ENCODE data around the gene DBNDD1. TPM values are rescaled to one million over a fixed set of nuclear protein-coding genes. Genes with fewer than 3 reads are reported as not detected.

The DBNDD1 gene
- total RNA-seq, 2 donors from 2014 or later: 8.7 to 19.9 TPM

- H3K27me3 ChIP-seq (replicated peaks; ENCODE audit: insufficient read depth): no peaks in the 10 kb centered on the region
- no peak overlapping the region for H3K27ac ChIP-seq
- DNase-seq (ENCODE audit: low spot score) (no peak), ATAC-seq (ENCODE audit: insufficient number of reproducible peaks, low FRiP score, low read depth) (no peak)
- TF ChIP-seq, protein P1, sequence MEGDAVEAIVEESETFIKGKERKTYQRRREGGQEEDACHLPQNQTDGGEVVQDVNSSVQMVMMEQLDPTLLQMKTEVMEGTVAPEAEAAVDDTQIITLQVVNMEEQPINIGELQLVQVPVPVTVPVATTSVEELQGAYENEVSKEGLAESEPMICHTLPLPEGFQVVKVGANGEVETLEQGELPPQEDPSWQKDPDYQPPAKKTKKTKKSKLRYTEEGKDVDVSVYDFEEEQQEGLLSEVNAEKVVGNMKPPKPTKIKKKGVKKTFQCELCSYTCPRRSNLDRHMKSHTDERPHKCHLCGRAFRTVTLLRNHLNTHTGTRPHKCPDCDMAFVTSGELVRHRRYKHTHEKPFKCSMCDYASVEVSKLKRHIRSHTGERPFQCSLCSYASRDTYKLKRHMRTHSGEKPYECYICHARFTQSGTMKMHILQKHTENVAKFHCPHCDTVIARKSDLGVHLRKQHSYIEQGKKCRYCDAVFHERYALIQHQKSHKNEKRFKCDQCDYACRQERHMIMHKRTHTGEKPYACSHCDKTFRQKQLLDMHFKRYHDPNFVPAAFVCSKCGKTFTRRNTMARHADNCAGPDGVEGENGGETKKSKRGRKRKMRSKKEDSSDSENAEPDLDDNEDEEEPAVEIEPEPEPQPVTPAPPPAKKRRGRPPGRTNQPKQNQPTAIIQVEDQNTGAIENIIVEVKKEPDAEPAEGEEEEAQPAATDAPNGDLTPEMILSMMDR (IDR thresholded peaks at IDR 0.05): no peak
- H3K4me3 ChIP-seq: no peak overlapping the region
- peaks cover 10% of the 10 kb centered on the region for H3K36me3 ChIP-seq
- no peaks in the 10 kb centered on the region for H3K9me3 ChIP-seq
- no peaks in the 10 kb centered on the region for H3K4me1 ChIP-seq (ENCODE audit: control insufficient read depth in 1 of 2, low read depth in 2 of 2)
Observed at GRCh38 chr16:89993377-89993776, 25.9 kb downstream of the DBNDD1 start.

DNA sequence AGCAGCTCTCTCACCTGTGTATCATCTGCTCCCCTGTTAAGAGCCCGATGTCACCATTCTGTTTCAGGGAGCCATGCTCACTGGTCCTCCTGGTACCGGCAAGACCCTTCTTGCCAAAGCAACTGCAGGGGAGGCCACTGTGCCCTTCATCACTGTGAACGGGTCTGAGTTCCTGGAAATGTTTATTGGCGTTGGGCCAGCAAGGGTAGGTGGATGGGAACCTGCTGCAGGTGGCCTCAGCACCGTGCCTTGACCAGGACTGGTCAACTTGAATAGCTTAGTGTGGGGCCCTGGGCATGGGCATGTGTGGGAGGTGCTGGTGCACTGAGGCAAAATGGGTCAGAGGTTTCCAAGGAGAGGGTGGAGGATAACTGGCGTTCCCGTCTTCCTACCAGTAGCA, 28.5 kb downstream of the DBNDD1 start:
- DNase-seq (ENCODE audit: low spot score) (no peak), ATAC-seq (ENCODE audit: insufficient number of reproducible peaks, low FRiP score, low read depth) (no peak)
- Histone ChIP-seq H3K27ac (no peak overlapping the region), H3K27me3 (replicated peaks; ENCODE audit: insufficient read depth) (no peaks in the 10 kb centered on the region), H3K4me3 (no peak overlapping the region), H3K4me1 (ENCODE audit: control insufficient read depth in 1 of 2, low read depth in 2 of 2) (no peaks in the 10 kb centered on the region), H3K36me3 (peaks cover 18% of the 10 kb centered on the region), H3K9me3 (no peaks in the 10 kb centered on the region)
- TF ChIP-seq, protein P1 (IDR thresholded peaks at IDR 0.05): no peak

DNA sequence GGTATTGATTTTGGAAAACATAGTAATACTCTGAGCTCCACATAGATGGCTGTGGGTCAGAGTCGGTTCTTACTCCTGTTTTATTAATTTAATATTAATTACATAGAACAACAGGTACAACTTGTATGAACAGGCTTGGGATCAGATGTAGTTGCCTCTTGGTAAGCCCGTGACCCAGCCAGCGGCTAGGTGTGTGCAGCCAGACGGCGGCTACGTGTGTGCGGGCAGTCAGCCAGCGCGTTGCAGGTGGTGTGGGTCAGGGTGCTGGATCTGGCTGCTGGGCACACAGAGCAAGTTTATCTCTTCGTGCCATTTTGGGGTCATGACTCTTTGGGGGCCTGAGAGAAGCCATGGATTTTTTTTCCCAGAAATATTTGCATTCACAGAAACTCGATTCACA, 30.3 kb downstream of the DBNDD1 start:
- peaks cover 32% of the 10 kb centered on the region for H3K36me3 ChIP-seq
- DNase-seq (ENCODE audit: low spot score) (no peak), ATAC-seq (ENCODE audit: insufficient number of reproducible peaks, low FRiP score, low read depth) (no peak)
- no peaks in the 10 kb centered on the region for H3K9me3 ChIP-seq
- H3K27me3 ChIP-seq (replicated peaks; ENCODE audit: insufficient read depth): no peaks in the 10 kb centered on the region
- TF ChIP-seq, protein P1 (IDR thresholded peaks at IDR 0.05): no peak
- no peak overlapping the region for H3K27ac ChIP-seq
- H3K4me3 ChIP-seq: no peak overlapping the region
- H3K4me1 ChIP-seq (ENCODE audit: control insufficient read depth in 1 of 2, low read depth in 2 of 2): no peaks in the 10 kb centered on the region

DNA sequence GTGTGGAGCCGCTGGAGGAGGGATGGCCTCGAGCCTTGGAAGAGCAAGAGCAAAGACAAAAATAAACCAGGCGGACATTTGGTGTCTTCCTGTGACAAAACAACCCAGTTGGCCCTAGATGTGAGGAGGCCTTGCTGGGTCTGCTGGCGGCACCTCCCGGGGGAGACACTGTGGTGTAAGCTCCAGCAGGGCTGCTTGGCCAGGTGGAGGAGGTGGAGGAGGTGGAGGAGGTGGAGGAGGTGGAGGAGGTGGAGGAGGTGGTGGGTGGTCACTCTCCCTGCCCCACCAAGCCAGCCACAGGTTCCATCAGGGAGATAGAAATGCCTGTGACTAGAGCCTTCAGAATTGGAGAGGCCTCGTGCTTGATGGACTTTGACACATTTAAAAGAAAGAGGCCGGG, 32.1 kb downstream of the DBNDD1 start:
- no peaks in the 10 kb centered on the region for H3K27me3 ChIP-seq (replicated peaks; ENCODE audit: insufficient read depth)
- no peaks in the 10 kb centered on the region for H3K4me1 ChIP-seq (ENCODE audit: control insufficient read depth in 1 of 2, low read depth in 2 of 2)
- H3K9me3 ChIP-seq: no peaks in the 10 kb centered on the region
- H3K36me3 ChIP-seq: peaks cover 45% of the 10 kb centered on the region
- no peak overlapping the region for H3K27ac ChIP-seq
- no peak overlapping the region for H3K4me3 ChIP-seq
- TF ChIP-seq, protein P1 (IDR thresholded peaks at IDR 0.05): no peak
- ATAC-seq (ENCODE audit: insufficient number of reproducible peaks, low FRiP score, low read depth) (no peak), DNase-seq (ENCODE audit: low spot score) (no peak)

- DNase-seq (ENCODE audit: low spot score): no peak
- Histone ChIP-seq H3K4me1 (ENCODE audit: control insufficient read depth in 1 of 2, low read depth in 2 of 2) (no peaks in the 10 kb centered on the region), H3K27ac (no peak overlapping the region), H3K27me3 (replicated peaks; ENCODE audit: insufficient read depth) (no peaks in the 10 kb centered on the region), H3K4me3 (no peak overlapping the region), H3K9me3 (no peaks in the 10 kb centered on the region), H3K36me3 (peaks cover 51% of the 10 kb centered on the region)
- TF ChIP-seq, protein P1 (IDR thresholded peaks at IDR 0.05): no peak
- no peak for ATAC-seq (ENCODE audit: insufficient number of reproducible peaks, low FRiP score, low read depth)
Observed at GRCh38 chr16:89986600-89986999, 32.7 kb downstream of the DBNDD1 start.

All from thoracic aorta (tissue), 2 donors.